ENCODE data around the gene CA10.

DNA sequence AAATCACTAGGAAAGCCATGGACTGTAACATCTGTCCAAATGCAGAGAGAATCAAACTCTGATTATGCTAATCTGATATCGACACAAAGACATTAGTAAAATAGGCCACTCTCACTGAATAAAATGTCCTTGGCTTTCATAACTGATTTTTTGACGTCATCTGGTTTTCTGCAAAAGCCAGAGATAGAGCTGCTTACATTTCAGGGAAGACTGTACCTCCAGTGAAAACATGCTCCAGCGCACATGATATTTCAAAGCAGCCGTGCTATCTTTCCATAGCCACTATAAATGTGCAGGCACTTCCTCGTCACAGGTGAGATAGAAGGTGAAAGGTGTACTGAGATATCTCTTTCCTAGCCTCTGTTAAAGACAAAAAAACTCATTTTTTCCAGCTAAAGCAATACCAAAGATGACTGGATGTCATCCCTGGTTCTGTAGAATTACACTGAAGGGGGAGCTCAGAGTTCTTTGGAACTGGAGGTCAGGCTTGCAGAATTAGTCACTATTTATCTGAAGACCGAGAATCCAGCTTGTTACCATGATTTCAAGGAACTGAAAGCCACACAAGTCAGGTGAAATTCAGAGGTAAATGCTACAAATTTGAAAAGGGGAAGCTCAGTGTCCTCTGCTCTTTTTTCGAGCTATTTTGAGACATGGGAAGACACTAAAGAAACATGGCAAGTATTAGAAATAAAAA lies 249.5 kb downstream of the CA10 start:
- TF ChIP-seq, protein P1, sequence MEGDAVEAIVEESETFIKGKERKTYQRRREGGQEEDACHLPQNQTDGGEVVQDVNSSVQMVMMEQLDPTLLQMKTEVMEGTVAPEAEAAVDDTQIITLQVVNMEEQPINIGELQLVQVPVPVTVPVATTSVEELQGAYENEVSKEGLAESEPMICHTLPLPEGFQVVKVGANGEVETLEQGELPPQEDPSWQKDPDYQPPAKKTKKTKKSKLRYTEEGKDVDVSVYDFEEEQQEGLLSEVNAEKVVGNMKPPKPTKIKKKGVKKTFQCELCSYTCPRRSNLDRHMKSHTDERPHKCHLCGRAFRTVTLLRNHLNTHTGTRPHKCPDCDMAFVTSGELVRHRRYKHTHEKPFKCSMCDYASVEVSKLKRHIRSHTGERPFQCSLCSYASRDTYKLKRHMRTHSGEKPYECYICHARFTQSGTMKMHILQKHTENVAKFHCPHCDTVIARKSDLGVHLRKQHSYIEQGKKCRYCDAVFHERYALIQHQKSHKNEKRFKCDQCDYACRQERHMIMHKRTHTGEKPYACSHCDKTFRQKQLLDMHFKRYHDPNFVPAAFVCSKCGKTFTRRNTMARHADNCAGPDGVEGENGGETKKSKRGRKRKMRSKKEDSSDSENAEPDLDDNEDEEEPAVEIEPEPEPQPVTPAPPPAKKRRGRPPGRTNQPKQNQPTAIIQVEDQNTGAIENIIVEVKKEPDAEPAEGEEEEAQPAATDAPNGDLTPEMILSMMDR (IDR thresholded peaks at IDR 0.05): no peak
- no peak for TF ChIP-seq POLR2A (IDR thresholded peaks at IDR 0.05)

All from right lobe of liver (tissue), 4 donors.